Activated naive CD8-positive, alpha-beta T cell treated with anti-CD3 and anti-CD28 coated beads, Interleukin-2, amount 50 U/mL, for 16 hours (primary cell): ENCODE results near the gene MAD2L2.

Experiments
- DNase-seq: peaks from one replicate; pipeline ENCODE4 v3.0.0-alpha.2; 2020; ENCODE audit warnings: low read depth, low spot score

The MAD2L2 gene

GRCh38 chr1:11629184-11630016 lies 51.5 kb downstream of the MAD2L2 start:
- no peak for DNase-seq

- no peak for DNase-seq
Measured at GRCh38 chr1:11628767-11629166, 52.2 kb downstream of the MAD2L2 start.

DNA sequence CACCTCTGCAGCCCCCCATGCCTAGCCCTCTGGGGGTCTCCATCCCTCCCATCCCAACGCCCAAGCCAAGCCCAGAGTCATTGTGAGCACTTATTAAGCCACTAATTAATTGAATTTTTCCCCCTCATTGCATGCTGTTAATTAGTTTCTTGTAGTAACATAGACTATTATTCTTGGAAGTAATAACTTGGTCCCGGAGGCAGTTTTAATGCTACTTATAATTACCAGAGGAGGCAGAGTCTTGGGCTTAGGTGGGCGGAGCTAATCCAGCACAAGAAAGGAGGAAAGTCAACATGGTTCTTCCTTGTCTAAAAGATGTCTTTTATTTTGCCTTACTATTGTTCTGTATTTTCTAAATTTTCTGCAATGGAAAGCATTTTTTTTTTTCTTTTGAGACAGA lies 54.4 kb downstream of the MAD2L2 start:
- DNase-seq: no peak
